H54 (cell line): Measurements from ENCODE around the gene IRF7.
"Not testable (repeated sequence)": the region's sequence is repeated elsewhere in the genome, so short reads cannot be mapped to it uniquely, and the experiment has no call there.

Experiments
- DNase-seq: peaks from one replicate; pipeline ENCODE4 v3.0.0; 2011; ENCODE audit warnings: low spot score, mixed read lengths; ENCODE audit not compliant: insufficient read length
- FAIRE-seq: peaks from 3 replicates; lab custom pipeline; 2011; peaks lifted over from hg19 to GRCh38; lab: Jason Lieb, UNC
- POLR2A ChIP-seq: IDR thresholded peaks from 2 replicates; pipeline ENCODE4 v1.6.1; 2011; ENCODE audit warnings: low read depth, mild to moderate bottlenecking, low read length

IRF7 gene

GRCh38 chr11:615504-616319 lies at the start of gene IRF7:
Gene IRF7, minus strand, starts transcription at chr11:615950. Its CDS starts 586 bp downstream, at chr11:615364.
- DNase-seq (peak; percentile 97), FAIRE-seq (no peak)
- TF ChIP-seq POLR2A = peak; percentile 49

DNA sequence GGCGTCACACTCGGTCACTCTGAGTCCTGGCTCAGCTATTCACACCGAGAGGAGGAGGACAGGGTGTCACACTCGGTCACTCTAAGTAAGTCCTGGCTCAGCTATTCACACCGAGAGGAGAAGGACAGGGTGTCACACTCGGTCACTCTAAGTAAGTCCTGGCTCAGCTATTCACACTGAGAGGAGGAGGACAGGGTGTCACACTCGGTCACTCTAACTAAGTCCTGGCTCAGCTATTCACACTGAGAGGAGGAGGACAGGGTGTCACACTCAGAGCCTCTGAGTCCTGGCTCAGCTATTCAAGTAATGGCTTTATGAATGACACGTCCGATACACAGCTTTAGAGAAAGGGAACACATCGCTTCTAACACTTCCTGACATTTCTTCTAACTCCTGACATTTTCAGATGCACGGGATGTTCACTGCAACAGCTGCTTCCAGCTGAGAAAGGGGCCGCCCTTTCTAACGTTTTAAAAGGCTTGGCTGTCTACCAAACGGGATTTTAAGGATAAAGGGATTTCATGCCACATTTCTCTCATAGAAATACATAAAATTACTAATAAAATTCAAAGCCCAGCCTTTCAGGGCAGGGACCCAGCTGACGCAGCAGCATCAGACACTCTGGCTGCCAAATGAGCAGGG lies 49.4 kb upstream of the IRF7 start:
- DNase-seq (no peak), FAIRE-seq (no peak)
- TF ChIP-seq POLR2A = no peak

DNA sequence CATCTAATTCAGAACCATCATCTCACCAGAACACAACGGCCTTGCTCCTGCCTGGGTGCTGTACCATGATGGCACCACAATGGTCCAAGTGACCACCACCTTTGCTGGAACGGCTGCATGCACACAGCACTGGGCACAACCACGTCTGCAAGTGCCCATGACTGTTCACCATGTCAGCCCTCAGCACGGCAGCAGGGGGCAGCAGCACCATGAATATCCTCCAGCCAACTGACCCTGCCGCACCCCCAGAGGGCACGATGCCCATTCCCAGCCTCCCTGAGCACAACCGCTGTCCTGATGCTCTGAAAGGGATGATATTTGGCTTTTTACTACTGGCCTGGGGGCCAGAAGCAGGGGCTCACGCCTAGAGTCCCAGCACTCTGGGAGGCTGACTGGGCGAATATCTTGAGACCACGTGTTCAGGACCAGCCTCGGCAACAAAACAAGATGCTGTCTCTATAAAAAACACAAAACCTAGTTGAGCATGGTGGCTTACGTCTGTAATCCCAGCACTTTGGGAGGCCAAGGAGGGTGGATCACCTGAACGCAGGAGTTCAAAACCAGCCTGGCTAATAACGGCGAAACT lies 47.0 kb upstream of the IRF7 start:
- no peak for TF ChIP-seq POLR2A
- FAIRE-seq (no peak), DNase-seq (peak; percentile 85)

DNA sequence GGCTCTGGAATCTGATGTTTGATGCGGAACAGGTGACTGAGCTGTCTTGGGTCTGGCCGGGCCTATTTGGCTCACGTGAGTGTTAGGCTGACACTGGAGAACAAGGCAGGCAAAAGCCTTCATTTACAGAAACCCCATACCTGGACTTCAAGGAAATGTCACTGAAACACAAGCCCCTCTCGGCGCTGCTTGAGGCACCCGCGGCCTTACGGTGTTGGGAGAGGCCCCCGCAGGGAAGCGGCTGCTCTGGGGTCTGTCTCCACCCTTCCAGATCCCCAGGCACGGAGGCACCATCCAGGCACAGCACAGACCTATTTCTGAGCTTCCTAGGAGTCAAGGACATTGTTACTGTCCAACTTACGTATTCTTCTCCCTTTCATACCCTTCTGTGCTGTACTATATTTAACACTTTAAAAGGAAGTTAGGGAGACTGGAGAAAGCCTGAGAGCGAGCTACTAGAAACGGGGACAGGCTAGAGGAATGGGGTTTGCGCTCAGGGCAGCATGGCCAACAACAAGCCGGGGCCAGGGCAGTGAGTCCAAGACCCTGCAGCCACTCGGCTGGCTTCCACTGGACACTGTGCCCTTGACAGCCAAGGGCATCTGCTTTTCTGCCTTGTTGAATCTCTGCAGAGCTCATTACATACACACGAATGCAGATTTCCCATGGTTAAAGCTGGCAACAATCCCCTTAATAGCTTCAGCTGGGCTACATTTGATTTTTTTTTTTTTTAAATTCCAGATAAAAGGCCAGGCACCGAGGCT lies 45.1 kb upstream of the IRF7 start:
- no peak for TF ChIP-seq POLR2A
- FAIRE-seq = no peak
- no peak for DNase-seq

DNA sequence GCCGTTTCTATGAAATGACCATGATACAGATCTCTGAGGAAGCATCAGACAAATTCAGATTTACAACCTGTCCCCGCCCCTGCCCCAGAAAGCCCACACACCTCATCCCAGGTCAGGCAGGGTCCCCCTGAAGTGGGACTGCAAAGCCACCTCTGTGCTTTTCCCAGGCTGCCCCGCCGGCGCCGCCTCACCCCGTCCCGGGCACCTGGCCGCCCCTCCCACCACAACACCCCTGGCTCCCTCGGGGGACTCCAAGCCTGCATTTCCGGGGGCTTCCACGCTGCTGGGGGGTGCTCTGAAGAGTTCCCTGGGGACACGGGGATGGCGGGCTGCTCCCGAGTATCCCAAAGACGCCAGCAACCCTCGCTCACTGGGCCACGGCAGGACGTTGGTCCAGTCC lies 44.5 kb upstream of the IRF7 start:
- no peak for TF ChIP-seq POLR2A
- FAIRE-seq (no peak), DNase-seq (no peak)

- DNase-seq = no peak
- no peak for FAIRE-seq
- no peak for TF ChIP-seq POLR2A
Measured at GRCh38 chr11:659532-660085, 43.9 kb upstream of the IRF7 start.

DNA sequence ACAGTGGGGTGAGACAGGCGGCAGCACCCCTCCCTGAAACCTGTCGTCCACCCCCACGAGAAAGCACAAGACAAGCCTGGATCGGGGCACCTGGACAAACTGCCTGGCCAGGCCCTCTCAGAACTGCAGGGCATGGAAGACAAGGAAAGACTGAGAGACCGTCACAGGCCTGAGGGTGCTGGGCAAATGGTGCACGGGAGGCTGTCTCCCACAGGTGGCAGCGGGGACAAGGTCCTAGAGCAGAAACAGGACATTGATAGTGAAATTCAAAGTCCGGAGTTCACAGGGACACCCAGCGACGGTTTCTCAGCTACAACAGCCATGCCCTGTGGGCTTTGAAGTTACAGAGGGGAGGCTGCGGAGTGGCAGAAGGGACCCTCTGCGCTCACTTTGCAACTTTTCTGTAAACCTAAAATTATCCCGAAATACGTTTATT lies 42.0 kb upstream of the IRF7 start:
- DNase-seq (no peak), FAIRE-seq (no peak)
- no peak for TF ChIP-seq POLR2A

DNA sequence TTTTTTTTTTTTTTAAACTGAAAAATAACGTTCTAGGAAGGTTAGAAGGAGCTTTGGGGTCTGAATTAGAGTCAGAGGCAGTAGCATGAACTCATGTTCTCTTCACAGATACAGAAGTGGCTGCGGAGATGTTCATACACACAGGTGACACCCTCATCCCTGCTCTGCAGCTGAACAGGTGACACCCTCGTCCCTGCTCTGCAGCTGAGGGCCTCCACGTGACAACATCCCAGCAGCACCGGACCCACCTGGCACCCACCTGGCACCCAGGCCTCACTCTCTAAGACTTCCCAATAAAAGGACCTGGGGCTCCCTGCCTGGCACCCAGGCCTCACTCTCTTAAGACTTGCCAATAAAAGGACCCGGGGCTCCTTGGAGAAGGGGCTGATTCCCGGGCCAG lies 41.1 kb upstream of the IRF7 start:
- FAIRE-seq = no peak
- no peak for TF ChIP-seq POLR2A
- no peak for DNase-seq

- TF ChIP-seq POLR2A = no peak
- DNase-seq = no peak
- no peak for FAIRE-seq
Measured at GRCh38 chr11:656426-656825, 40.7 kb upstream of the IRF7 start.

GRCh38 chr11:655036-655726 lies 39.4 kb upstream of the IRF7 start:
- FAIRE-seq = no peak
- DNase-seq = no peak
- TF ChIP-seq POLR2A = no peak

DNA sequence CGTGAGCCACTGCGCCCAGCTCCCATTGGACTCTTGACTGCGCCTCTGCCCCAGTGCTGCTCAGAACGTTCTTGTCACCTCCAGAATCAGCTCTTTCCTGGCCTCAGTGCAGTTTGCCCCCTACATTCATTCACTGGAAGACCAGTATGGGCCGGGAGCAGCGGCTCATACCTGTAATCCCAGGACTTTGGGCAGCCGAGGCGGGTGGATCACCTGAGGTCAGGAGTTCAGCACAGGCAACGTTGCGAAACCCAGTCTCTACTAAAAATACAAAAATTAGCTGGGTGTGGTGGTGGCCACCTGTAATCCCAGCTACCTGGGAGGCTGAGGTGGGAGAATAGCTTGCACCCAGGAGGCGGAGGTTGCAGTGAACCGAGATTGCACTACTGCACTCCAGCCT lies 38.7 kb upstream of the IRF7 start:
- DNase-seq, FAIRE-seq: not testable (repeated sequence)

- no peak for DNase-seq
- FAIRE-seq = no peak
- TF ChIP-seq POLR2A = no peak
Measured at GRCh38 chr11:653837-654236, 38.1 kb upstream of the IRF7 start.

- FAIRE-seq, DNase-seq: not testable (repeated sequence)
Measured at GRCh38 chr11:653136-653535, 37.4 kb upstream of the IRF7 start.
